ENCODE results near the gene ZNF831. TPM values are rescaled to one million over a fixed set of nuclear protein-coding genes. Genes with fewer than 3 reads are reported as not detected.
A peak's percentile ranks its signal among the peaks of the same experiment; 100 is the strongest.

The ZNF831 gene
- total RNA-seq, 4 donors from 2014 or later, result 0.05 to 0.07 TPM; not detected in 2

DNA sequence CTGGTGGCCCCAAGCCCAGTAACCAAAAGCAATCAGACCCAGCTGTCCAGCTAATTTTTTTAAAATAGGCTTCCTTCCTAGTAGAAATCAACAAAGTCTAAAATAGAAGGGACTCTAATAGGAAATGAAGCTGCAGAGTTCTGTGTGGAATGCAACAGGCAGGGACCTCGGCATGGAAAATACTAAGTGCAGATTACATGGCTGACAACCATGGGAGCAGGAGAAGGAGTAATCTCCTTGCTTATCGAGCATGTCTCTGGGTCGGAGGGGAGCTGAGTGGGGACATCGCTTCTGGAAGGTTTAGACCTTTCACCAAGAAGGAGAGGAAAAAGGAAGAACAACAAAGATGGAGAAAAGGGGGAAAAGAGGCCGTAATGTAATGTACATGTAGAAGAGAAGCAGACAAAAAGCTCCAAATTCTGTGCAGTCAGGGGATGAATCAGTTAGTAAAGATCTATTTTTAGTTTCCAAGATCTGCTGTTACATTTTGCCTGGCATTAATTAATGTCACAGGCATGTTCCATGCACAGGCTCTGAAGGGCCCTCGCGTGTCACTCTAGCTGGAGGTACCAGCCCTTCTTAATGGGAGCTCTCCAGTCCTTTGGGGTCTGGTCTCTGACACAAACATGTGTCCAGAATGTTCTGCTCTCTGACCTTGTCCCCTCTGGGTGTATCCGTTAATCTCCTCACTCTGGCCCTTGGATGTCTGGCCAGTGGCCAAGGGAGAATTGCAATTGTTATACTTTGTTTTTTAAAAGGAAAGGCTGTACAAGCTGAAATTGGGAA, 16.6 kb upstream of the ZNF831 start:
- peaks cover 11 to 28% of the 10 kb centered on the region in 2 donors for H3K4me1 ChIP-seq
- in situ Hi-C loops (cut with MboI; ENCODE audit: low sequenced_read_pairs in 4 of 4) (no loop called here), intact Hi-C loops (cut with DNase I; ENCODE audit: low total_unique reads) (no loop called here)
- ATAC-seq, result peak; percentile 44 to 46
- H3K4me3 ChIP-seq, result no peak overlapping the region
- peak overlapping the region in 2 of 4 donors; percentile 55 for H3K27ac ChIP-seq
- TF ChIP-seq, protein P1, sequence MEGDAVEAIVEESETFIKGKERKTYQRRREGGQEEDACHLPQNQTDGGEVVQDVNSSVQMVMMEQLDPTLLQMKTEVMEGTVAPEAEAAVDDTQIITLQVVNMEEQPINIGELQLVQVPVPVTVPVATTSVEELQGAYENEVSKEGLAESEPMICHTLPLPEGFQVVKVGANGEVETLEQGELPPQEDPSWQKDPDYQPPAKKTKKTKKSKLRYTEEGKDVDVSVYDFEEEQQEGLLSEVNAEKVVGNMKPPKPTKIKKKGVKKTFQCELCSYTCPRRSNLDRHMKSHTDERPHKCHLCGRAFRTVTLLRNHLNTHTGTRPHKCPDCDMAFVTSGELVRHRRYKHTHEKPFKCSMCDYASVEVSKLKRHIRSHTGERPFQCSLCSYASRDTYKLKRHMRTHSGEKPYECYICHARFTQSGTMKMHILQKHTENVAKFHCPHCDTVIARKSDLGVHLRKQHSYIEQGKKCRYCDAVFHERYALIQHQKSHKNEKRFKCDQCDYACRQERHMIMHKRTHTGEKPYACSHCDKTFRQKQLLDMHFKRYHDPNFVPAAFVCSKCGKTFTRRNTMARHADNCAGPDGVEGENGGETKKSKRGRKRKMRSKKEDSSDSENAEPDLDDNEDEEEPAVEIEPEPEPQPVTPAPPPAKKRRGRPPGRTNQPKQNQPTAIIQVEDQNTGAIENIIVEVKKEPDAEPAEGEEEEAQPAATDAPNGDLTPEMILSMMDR (IDR thresholded peaks at IDR 0.05 in 4 of 5, conservative IDR thresholded peaks at IDR 0.05 in 1 of 5), result no peak
- TF ChIP-seq POLR2A (IDR thresholded peaks at IDR 0.05), result no peak
- H3K27me3 ChIP-seq, result no peaks in the 10 kb centered on the region
- no peaks in the 10 kb centered on the region for H3K36me3 ChIP-seq
- H3K9me3 ChIP-seq, result no peaks in the 10 kb centered on the region
- DNase-seq, result no peak

DNA sequence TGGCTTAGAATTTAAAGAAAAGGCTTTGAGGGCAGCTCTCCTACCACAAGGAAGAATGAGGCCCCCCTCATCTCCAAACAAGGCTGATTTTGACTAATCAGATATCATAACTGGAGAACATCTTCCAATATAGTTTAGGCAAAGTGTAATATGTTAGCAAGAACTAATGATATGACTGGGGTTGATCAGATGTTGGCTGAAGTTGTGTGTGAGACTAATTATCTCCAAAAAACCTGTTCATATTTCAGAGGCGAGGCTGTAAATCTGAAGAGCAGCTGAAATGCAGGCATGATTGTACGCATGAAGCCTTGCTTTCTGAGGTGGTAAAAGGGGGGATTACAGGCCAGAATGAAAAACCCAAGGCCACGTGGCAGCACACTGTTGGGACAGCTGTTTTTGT, 16.0 kb upstream of the ZNF831 start:
- Histone ChIP-seq H3K4me1 (peaks cover 13 to 30% of the 10 kb centered on the region in 2 donors), H3K36me3 (no peaks in the 10 kb centered on the region), H3K27ac (no peak overlapping the region), H3K9me3 (no peaks in the 10 kb centered on the region), H3K27me3 (no peaks in the 10 kb centered on the region), H3K4me3 (no peak overlapping the region)
- DNase-seq (no peak), ATAC-seq (no peak)
- in situ Hi-C loops (cut with MboI; ENCODE audit: low sequenced_read_pairs in 4 of 4) (no loop called here), intact Hi-C loops (cut with DNase I; ENCODE audit: low total_unique reads) (no loop called here)
- no peak for TF ChIP-seq POLR2A (IDR thresholded peaks at IDR 0.05)

DNA sequence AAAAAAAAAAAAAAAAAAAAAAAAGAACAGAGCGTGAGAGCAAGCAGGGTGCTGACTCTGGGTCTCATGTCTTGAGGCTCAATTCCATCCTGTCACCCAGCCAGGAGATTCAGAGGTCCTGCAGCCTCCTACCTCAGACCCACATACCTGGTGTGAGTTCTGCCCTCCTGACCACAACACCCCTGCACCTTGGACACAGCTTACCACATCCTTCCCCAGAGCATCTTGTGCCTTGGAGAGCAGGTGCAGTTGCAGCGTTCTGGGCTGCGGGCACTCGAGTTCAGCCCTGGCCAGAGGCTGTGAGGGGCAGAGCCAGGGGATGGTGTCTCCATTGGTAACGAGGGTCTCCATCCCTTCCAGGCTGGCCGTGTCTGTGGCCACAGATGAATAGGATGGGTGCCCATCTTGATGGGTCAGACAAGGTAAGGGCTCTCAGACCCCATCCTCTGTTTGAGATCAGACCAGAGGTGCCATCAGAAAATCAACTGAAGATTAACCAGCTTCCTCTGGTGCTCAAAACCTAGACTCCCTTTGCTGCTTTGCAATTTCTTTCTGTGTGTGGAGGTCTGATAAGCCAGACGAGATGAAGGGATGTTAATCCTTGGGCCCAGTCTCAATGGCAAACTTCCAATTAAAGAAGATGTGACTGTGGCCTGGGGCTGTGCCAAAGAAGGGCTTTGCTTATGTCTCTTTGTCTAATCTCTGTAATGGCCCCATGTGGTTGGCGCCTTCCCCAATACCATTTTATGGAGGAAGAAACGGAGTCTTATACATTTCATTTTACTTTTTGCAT, 14.7 kb upstream of the ZNF831 start:
- H3K27me3 ChIP-seq, result no peaks in the 10 kb centered on the region
- TF ChIP-seq, protein P1 (IDR thresholded peaks at IDR 0.05 in 4 of 5, conservative IDR thresholded peaks at IDR 0.05 in 1 of 5), result no peak
- TF ChIP-seq POLR2A (IDR thresholded peaks at IDR 0.05), result no peak
- no peak overlapping the region for H3K4me3 ChIP-seq
- ATAC-seq (no peak), DNase-seq (no peak)
- in situ Hi-C loops (cut with MboI; ENCODE audit: low sequenced_read_pairs in 4 of 4), result no loop called here
- H3K36me3 ChIP-seq, result no peaks in the 10 kb centered on the region
- intact Hi-C loops (cut with DNase I; ENCODE audit: low total_unique reads), result no loop called here
- H3K9me3 ChIP-seq, result no peaks in the 10 kb centered on the region
- peak overlapping the region in 1 of 4 donors; percentile 7 for H3K27ac ChIP-seq
- peaks cover 22 to 43% of the 10 kb centered on the region in 2 donors for H3K4me1 ChIP-seq

DNA sequence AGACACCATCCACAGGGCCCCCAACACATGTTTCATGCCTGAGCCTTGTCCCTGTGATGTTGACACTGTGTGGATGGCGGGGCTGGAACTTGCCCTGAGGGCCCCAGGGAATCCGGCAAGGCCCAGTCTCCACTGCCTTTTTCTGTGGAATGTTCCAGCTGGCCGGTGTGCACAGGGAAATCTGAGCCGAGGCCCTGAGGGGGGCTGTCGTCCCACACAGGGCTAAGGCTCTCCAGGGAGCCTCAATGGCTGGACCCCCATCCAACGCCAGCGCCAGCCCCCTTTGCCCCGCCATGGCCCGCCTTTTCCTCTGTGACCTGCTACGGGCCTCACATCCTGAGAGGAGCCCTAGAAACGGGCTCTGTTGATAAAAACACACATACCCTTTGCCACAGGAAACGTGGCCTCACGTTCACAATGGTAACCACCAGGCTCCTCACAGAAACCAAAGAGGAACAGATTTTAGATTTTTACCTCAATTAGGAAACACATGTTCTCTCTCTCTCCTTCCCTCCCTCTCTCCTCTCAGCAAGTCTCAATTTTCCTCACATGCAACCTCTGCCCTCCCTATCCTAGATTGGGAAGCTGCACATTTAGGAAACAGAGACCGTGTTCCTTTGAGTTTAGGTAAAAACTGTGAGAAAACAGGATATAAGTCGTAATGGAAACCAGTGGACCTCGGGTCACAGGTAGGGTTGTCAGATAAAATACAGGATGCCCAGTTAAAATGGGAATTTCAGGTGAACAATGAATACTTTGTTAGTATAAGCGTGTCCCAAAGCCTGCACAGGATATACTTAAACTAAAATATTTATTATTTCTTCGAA, 13.7 kb upstream of the ZNF831 start:
- in situ Hi-C loops (cut with MboI; ENCODE audit: low sequenced_read_pairs in 4 of 4), result no loop called here
- DNase-seq (peak in 1 of 2 donors; percentile 19), ATAC-seq (no peak)
- H3K4me3 ChIP-seq, result no peak overlapping the region
- H3K27me3 ChIP-seq, result no peaks in the 10 kb centered on the region
- TF ChIP-seq, protein P1 (IDR thresholded peaks at IDR 0.05 in 4 of 5, conservative IDR thresholded peaks at IDR 0.05 in 1 of 5), result no peak
- H3K4me1 ChIP-seq, result peaks cover 22 to 46% of the 10 kb centered on the region in 2 donors
- no peaks in the 10 kb centered on the region for H3K36me3 ChIP-seq
- H3K27ac ChIP-seq, result peak overlapping the region; percentile 7 to 59 (median 38)
- intact Hi-C loops (cut with DNase I; ENCODE audit: low total_unique reads), result loop anchor here (5.0 kb wide), 1 partner anchor 278 kb away; no protein-coding TSS in a partner anchor
- no peaks in the 10 kb centered on the region for H3K9me3 ChIP-seq
